Raji (cell line): ENCODE results near the gene ARHGAP6.

Experiments used
- POLR2A ChIP-seq: IDR thresholded peaks from 2 replicates; pipeline ENCODE4 v1.6.1; 2011; ENCODE audit warnings: low read depth, low read length, control low read depth; ENCODE audit not compliant: insufficient read depth

The ARHGAP6 gene

DNA sequence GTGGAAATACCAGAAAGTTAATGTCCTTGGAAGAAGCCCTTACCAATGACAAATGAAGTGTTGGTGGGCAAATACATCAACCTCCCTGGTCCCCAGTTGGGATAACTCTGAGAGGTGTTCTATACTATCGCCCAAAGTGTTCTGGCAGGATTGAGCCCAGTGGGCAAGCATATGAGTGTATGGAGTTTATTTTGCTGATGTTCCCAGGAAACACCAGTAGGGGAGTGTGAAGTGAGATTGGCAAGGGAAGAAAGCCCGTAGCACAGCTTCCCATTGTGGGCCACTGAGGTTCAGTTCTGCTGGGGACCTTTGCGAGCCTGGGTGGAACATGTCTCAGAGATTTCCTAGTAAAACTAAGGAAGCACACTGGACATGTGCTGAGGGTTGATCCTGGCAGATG is 65.1 kb downstream of the ARHGAP6 start:
- TF ChIP-seq POLR2A, result no peak

DNA sequence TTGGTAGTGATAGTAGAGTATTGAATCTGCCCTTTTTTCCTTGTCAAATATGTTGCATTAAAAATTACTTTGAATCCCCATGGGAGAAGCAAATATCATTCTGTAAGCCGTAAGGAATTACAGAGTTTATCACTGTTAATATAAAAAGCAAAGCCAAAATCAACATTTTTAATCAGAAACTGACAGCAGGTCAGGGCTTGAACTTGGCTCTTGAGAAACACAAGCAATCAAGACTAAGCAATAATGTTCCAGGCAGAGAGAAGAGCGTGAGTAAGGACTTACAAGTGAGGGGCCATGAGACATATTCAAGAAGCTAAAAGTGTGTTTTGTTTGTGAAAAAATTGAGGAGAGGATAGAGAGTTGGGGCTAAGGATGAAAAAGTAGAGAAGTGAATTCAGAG is 68.2 kb downstream of the ARHGAP6 start:
- no peak for TF ChIP-seq POLR2A

DNA sequence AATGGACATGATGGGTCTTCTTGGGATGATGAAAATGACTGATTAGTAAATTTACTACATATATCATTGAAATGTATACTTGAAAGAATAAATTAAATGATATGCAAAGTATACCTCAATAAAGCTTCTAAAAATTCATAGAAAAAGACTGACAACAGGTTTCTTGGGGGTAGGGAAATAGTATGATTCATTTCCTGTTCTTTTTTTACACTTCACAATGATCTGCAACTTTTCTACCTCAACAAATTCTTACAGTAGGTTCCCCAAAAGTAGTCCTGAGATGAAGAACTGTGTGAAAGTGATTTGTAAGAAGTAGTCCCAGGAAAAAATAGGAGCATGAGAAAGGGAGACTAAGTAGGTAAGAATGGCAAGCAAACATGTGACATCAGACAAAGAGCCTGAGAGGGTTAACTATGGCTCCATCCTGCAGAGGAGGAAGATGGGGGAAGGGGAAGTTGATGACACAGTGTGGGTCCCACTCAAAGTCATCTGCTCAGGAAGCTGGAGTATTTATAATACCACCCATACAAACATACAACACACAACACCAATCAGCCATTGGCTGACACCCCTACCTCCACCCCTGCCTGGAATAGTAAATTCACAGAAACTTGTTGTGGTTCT is 73.9 kb downstream of the ARHGAP6 start:
- TF ChIP-seq POLR2A, result no peak

DNA sequence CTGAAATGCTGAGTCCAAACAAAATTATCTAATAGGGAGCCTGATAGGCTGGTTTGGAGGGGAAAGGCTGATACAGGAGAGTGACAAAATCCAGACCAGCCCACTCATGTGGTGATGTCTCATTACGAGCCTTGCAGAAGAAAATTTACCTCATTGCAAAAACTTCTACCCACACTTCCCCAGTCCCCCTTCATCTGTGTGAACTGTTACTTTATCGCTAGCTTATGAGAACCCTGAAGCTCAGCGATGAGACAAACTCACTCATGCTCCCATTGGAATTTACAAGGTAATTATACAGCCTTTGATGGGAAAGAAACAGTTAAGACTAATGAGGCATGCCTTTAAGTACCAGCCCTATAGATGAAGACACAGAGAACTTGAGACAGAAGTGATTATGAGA is 76.1 kb downstream of the ARHGAP6 start:
- TF ChIP-seq POLR2A, result no peak

DNA sequence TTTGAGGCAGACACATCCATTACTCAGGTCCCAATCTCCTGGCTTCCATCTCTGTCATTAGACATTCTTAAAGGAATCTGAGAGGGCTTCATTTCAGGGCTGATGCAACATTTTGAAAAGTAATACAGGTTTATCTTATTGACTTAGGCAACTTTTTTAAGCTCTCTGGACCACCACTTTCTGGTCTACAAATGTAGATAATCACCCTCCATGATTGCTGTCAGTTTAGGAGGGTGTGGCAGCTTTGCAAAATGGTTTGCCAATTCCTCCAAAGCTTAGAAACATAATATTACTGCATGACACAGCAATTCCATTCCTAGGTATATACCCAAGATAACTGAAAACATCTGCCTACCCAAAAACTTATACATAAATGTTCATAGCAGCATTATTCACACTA is 77.6 kb downstream of the ARHGAP6 start:
- no peak for TF ChIP-seq POLR2A

DNA sequence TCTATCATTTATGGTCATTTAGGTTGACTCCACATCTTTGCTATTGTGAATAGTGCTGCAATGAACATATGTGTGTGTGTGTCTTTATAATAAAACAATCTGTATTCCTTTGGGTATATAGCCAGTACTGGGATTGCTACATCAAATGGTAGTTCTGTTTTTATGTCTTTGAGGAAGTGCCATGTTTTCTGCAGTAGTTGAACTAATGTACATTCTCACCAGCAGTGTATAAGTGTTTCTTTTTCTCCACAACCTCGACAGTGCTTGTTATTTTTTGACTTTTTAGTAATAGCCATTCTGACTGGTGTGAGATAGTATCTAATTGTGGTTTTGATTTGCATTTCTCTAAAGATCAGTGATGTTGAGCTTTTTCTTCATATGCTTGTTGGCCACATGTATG is 80.5 kb downstream of the ARHGAP6 start:
- no peak for TF ChIP-seq POLR2A

DNA sequence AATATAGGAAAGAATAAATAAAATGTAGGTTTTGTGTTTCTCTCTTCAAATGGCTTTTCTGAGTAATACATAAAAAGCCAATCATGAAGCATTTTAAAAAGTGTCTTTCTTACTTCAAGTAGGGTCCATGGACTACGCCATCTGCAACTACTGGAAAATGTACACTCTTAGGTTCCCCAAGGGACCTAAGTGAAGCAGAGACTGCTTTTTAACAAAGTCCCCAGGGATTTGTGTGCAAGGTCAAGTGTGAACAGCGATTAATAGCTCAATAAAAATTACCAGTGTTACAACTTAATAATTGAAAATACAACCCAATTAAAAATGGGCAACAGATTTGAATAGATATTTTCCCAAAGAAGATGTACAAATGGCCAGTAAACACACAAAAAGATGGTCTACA is 84.9 kb downstream of the ARHGAP6 start:
- TF ChIP-seq POLR2A, result no peak

DNA sequence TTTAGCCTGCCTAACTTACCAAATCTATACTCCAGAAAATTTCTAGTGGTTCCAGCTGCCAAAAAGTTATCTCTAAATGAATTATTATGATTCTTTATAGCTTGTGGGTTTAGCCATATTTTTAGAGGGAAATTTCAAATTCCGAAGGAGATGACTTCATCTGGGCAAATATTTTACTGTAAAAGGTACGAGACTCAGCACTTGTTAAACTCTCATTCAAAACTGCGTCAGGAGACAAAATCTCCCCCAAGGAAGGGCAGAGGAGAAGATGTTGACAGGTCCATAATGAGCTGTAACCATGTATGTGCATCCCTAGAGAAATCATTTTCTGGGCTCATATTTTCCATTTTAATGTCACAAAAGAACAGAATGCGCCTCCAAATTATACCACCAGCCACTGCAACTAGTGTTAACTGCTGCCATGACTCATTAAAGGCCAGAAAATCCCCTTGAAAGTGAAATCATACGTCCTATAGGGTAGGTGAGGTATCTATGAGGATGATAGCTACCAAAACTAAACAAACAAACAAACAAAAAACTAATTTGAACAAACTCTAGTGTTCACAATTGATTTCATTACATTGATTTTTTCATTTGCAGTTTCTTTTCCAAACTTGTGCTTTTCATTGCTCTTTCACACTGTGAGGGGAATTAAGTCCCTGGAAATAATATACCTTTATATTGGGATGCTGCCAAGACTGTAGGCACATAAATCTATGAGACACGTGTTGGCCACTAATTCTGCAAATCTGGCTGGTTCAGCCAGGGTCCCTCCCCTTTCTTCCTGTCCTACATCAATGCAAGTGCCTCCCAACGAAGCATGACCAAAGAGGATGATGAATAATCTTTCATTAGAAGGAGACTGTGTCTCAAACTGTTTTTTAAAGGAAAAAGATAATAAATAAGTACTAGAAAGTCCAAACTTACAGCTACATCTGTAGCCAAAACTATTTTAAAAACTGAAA is 85.8 kb downstream of the ARHGAP6 start:
- TF ChIP-seq POLR2A, result no peak

DNA sequence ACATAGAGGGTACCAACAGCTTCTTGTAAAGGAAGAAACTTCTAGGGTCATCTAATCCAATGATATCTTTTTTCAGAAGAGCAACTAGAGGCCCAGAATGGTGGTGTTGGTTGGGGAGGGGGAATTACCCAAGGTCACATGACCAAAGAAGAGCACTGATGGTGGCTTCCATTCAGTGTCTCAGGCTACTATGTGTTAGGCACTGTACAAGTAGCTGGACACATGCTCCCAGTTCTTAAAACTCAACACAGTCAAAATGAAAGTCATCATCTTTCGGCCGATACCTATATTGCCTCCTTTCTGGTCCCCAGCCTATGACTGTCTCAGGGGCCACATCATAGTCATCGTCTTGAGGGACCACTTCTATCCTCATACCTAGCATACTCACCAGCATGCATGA is 88.1 kb downstream of the ARHGAP6 start:
- no peak for TF ChIP-seq POLR2A

DNA sequence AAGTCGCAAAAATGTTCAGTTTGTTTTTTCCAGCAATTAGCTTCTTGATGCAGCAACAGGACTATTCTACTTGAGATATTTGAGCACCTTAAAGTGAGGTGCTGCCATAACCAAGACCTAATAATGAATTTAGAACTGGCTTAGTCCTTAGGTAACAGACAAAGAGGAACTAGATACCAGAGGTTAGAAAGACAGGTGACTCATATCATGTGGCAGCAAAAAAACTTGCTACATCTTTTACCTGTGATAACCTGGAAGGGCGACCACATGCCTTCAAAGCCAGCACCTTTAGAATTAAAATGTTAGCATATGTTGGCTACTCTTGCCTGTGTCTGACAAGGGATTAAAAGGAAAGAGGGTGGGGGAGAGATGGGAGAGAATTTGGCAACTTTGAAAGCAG is 90.4 kb downstream of the ARHGAP6 start:
- TF ChIP-seq POLR2A, result no peak

DNA sequence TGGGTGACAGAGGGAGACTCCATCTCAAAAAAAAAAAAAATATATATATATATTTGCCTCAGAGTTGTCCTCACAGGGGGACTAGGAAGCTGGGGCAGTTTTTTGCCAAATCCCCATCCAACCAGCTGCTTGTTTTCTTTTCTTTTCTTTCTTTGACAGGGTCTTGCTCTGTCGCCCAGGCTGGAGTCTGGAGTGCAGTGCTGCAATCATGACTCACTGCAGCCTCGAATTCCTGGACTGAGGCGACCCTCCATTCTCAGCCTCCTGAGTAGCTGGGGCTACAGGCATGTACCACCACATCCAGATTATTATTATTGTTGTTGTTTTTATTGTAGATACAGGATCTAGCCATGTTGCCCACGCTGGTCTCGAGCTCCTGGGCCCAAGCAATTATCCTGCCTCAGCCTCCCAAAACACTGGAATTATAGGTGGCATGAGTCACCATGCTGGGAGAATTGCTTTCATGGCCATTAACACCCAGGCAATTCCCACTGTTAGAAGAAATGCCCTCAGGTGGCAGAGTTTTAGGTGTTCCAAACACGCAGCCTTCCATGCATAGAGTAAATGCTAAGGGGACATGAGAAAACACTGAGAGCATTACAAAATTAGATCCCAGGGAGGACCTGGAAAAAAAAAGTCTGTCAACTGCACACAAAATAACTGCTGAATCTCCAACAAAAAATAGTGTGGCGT is 98.0 kb downstream of the ARHGAP6 start:
- no peak for TF ChIP-seq POLR2A

DNA sequence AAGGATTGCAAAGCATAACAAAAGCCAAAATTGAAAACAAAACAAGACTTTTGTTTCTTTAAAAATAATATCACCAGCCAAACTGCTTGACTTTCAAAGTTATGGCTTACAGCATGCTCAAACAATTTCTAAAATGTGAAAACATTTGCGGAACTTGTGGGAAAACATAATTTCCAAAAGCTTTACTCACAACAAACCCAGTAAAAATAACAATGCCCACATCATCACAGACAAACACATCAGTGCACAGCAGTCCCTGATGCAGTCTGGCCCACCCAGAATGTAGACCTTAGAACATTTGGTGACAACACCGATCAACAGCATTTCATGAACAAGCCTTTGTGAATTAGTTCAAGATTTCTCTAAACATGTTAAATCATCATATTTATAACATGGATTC is 98.9 kb downstream of the ARHGAP6 start:
- no peak for TF ChIP-seq POLR2A

DNA sequence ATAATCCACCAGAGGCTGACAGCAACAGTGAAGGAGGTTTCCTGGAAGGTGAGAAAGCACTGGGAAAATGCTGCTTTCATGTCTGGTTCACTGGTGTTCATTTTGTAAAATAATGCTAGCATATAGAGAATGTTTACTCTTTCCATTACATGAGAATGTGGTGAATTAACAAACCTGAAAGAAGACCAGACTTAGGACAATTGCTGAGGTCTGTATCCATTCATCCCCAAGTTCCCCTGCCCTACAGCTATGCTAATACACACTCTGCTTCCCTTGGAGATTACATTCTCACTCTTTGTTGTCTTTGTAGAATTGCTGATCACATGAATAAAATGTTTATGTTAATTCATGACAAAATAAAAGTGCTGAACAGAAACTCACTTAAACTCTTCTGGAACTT is 99.5 kb downstream of the ARHGAP6 start:
- TF ChIP-seq POLR2A, result no peak

DNA sequence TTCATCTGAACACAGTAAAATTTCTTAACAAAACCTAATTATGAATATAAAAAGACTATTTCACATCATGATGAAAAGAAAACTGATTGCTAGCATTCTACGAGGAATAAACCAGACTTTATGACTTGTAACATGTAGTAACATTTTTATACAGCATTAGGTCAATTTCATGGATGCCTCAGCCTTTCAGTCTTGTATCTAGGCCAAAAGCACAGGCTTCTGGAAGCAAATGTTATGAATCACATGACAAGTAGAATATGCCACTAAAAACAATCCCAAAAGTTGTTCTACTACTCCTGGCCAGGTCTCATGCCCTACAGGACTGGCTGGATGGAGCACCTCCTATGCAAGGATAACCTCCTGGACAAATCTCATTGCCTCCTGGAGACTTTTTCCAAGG is 101.2 kb downstream of the ARHGAP6 start:
- no peak for TF ChIP-seq POLR2A

DNA sequence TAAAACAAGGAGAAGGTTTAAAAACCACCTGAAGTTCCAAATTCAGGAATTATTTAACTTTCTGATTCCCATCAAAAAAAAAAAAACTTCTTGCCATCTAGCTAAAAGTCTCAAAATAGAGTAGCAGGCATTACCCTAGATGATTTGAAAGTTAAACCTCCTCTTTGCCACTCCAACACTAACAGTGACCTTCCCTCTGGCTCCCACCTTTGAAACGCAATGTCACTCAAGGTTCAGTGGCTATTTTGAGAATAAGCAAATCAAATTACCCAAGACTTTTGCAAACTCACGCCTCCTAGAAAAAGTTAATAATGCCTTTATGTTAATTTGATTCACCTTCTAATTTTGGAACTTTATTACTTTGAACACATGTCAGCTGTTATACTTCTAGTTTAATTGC is 103.2 kb downstream of the ARHGAP6 start:
- TF ChIP-seq POLR2A, result no peak

DNA sequence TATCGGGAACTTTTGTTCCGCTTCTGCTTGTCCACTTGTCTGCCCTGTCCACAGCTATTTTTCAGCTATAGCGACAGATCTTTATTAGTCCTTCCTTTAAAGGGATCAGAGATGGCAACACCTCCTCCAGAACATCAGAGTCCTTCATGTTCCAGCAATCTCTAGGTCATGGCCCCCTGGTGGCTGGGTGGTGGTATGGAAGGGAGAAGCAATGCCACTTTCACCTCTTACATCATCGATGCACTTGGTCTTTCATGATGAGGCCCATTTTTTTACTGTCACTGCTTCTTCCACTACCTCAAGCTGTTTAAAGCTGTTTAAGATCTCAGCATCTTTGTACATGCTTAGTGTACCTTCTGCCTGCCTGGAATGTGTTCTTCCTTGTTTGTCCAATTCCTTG is 106.7 kb downstream of the ARHGAP6 start:
- TF ChIP-seq POLR2A, result no peak
